Activated T-cell treated with anti-CD3 and anti-CD28 coated beads, Interleukin-2, amount 50 U/mL, for 72 hours (primary cell): ENCODE data around the gene HNRNPA0. TPM values are rescaled to one million over a fixed set of nuclear protein-coding genes. Genes with fewer than 3 reads are reported as not detected.
A peak's percentile ranks its signal among the peaks of the same experiment; 100 is the strongest.
"Not testable (repeated sequence)": the region's sequence is repeated elsewhere in the genome, so short reads cannot be mapped to it uniquely, and the experiment has no call there.

ENCODE experiments used
- ATAC-seq, 2 donors: fragments of 150-1000 bp; cut with Tn5 transposase; replicated peaks in 1 of 2; 2 replicates each; pipeline ENCODE4 v1.10.0; 2021; ENCODE audit warnings: moderate library complexity in 2 of 2, mild to moderate bottlenecking in 1 of 2
- DNase-seq, 2 donors: peaks; one replicate each; pipeline ENCODE4 v3.0.0; 2021 to 2022; ENCODE audit warnings: mixed read lengths in 1 of 2
- H3K27ac Mint-ChIP-seq: one replicate; pipeline ENCODE4 v1.8.0; 2022; ENCODE audit warnings: mild to moderate bottlenecking, moderate library complexity, mixed read lengths
- H3K27me3 Mint-ChIP-seq: one replicate; pipeline ENCODE4 v1.8.0; 2022; ENCODE audit warnings: low read depth, mixed read lengths
- H3K36me3 Mint-ChIP-seq, 2 donors: one replicate each; pipeline ENCODE4 v1.8.0; 2022; ENCODE audit warnings: mixed read lengths in 2 of 2, mild to moderate bottlenecking in 1 of 2; ENCODE audit not compliant: insufficient read depth in 2 of 2
- H3K4me1 Mint-ChIP-seq: one replicate; pipeline ENCODE4 v1.8.0; 2022; ENCODE audit warnings: low read depth, mixed read lengths
- H3K4me3 Mint-ChIP-seq, 2 donors: one replicate each; pipeline ENCODE4 v1.8.0; 2022; ENCODE audit warnings: mild to moderate bottlenecking in 2 of 2, mixed read lengths in 2 of 2, moderate library complexity in 2 of 2
- H3K9me3 Mint-ChIP-seq, 2 donors: one replicate each; pipeline ENCODE4 v1.8.0; 2022; ENCODE audit warnings: mixed read lengths in 2 of 2
- total RNA-seq, 2 donors: library from RNA; stranded (reverse); gene quantifications; one replicate each; pipeline ENCODE4 v1.2.3, GENCODE V29; 2022

The HNRNPA0 gene
- total RNA-seq, 2 donors from 2014 or later, result 36.3 to 38.2 TPM

DNA sequence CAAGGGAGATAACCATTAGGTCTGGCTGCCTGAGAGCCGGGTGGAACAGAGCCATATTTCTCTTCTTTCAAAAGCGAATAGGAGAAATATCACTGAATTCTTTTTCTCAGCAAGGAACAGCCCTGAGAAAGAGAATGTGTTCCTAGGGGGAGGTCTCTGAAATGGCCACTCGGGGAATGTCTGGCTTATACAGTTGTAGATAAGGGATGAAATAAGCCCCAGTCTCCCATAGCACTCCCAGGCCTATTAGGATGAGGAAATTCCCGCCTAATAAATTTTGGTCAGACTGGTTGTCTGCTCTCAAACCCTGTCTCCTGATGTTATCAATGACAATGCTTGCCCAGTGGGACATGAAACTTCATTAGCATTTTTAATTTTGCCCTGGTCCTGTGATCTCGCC is 13.8 kb upstream of the HNRNPA0 start:
- H3K4me1 Mint-ChIP-seq, H3K27me3 Mint-ChIP-seq, H3K4me3 Mint-ChIP-seq, H3K27ac Mint-ChIP-seq, H3K36me3 Mint-ChIP-seq, H3K9me3 Mint-ChIP-seq, DNase-seq, ATAC-seq: not testable (repeated sequence)

DNA sequence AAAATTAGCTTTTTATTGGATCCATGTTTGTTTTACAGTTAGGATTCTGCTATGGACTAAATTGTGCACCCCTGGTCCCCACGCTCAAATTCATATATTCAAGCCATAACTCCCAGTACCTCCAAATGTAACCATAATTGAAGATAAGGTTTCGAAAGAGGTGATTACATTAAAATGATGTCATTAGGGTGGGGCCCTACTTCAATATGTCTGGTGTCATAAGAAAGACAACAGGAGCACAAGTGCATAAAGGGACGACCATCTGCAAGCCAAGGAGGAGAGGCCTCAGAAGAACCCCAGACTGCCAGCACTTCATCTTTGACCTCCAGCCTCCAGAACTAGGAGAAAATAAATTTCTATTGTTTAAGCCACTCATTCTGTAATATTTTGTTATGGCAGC is 7.4 kb upstream of the HNRNPA0 start:
- H3K27ac Mint-ChIP-seq, result no peak overlapping the region
- H3K36me3 Mint-ChIP-seq, result peaks cover 0 to 1% of the 10 kb centered on the region in 2 donors
- no peaks in the 10 kb centered on the region for H3K9me3 Mint-ChIP-seq
- DNase-seq (no peak), ATAC-seq (no peak)
- H3K4me1 Mint-ChIP-seq, result no peaks in the 10 kb centered on the region
- H3K27me3 Mint-ChIP-seq, result no peaks in the 10 kb centered on the region
- no peak overlapping the region for H3K4me3 Mint-ChIP-seq

GRCh38 chr5:137760719-137761516 is 6.8 kb upstream of the HNRNPA0 start:
- Mint-ChIP-seq H3K36me3 (peaks cover 0 to 1% of the 10 kb centered on the region in 2 donors), H3K4me3 (no peak overlapping the region), H3K27ac (no peak overlapping the region), H3K9me3 (no peaks in the 10 kb centered on the region), H3K4me1 (peaks cover 1% of the 10 kb centered on the region), H3K27me3 (no peaks in the 10 kb centered on the region)
- ATAC-seq (no peak), DNase-seq (no peak)

GRCh38 chr5:137760294-137760693 is 6.1 kb upstream of the HNRNPA0 start:
- no peak overlapping the region for H3K4me3 Mint-ChIP-seq

DNA sequence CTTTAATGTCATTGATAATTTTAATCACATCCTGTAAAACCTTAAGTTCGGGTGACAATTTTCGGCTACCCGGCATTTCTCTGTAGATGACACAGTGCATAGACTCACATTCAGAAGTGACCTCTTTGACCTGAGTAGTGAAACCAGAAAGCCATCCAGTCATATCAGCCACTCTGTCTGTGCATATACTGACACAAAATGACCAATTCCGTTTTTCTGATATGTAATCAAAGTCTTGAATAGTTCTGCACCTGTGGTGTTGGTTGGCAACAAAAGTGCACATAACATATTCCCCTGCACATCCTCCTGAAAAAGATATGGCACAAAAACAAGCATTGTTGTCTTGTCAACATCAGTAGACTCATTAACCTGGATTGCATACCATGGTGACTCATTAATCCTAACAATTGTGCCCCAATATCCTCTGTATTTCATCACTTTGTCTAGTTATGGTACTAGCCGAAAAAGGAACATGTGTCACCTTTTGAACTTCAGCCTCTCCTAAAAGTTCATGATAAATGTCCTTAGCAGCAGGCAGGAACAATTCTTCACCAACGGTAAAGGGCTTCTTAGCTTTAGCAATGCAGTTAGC is 4.6 kb upstream of the HNRNPA0 start:
- DNase-seq (peak in 1 of 2 donors; percentile 17), ATAC-seq (no peak)
- Mint-ChIP-seq H3K9me3 (no peaks in the 10 kb centered on the region), H3K4me1 (peaks cover 11% of the 10 kb centered on the region), H3K36me3 (peaks cover 0 to 1% of the 10 kb centered on the region in 2 donors), H3K27ac (peak overlapping the region; percentile 31), H3K27me3 (no peaks in the 10 kb centered on the region), H3K4me3 (peak overlapping the region in 1 of 2 donors; percentile 40)

More at GRCh38 chr5:137760294-137760693, 6.1 kb upstream of the HNRNPA0 start:
- ATAC-seq (no peak), DNase-seq (no peak)
- Mint-ChIP-seq H3K4me1 (peaks cover 8% of the 10 kb centered on the region), H3K27ac (no peak overlapping the region), H3K9me3 (no peaks in the 10 kb centered on the region), H3K36me3 (no peaks in the 10 kb centered on the region), H3K27me3 (no peaks in the 10 kb centered on the region)

DNA sequence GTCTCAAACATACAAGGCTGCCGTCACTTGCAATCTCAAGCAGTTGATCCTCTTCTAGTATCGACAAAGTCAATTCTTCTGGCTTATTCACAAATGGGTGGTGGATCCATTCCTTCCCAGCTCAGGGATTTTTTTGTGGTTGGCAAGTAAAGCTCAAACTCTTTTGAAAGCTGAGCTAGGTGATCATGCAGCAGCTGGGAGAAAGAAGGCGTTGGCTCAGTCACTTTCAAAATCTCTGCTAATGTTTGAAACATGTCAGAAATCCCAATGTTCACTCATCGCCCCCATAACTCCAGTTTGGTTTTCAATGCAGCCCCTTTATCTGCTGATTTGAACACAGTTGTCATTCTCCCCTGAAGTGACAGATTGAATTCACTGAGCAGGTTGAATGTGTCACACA is 4.0 kb upstream of the HNRNPA0 start:
- H3K27ac Mint-ChIP-seq, result peak overlapping the region; percentile 31
- no peak for DNase-seq
- H3K36me3 Mint-ChIP-seq, result peaks cover 4 to 5% of the 10 kb centered on the region in 2 donors
- ATAC-seq, result no peak
- H3K9me3 Mint-ChIP-seq, result no peaks in the 10 kb centered on the region
- H3K27me3 Mint-ChIP-seq, result no peaks in the 10 kb centered on the region
- H3K4me3 Mint-ChIP-seq, result peak overlapping the region in 1 of 2 donors; percentile 40
- H3K4me1 Mint-ChIP-seq, result peaks cover 11% of the 10 kb centered on the region

- no peak overlapping the region for H3K27ac Mint-ChIP-seq
Observed at GRCh38 chr5:137757634-137758033, 3.5 kb upstream of the HNRNPA0 start.

DNA sequence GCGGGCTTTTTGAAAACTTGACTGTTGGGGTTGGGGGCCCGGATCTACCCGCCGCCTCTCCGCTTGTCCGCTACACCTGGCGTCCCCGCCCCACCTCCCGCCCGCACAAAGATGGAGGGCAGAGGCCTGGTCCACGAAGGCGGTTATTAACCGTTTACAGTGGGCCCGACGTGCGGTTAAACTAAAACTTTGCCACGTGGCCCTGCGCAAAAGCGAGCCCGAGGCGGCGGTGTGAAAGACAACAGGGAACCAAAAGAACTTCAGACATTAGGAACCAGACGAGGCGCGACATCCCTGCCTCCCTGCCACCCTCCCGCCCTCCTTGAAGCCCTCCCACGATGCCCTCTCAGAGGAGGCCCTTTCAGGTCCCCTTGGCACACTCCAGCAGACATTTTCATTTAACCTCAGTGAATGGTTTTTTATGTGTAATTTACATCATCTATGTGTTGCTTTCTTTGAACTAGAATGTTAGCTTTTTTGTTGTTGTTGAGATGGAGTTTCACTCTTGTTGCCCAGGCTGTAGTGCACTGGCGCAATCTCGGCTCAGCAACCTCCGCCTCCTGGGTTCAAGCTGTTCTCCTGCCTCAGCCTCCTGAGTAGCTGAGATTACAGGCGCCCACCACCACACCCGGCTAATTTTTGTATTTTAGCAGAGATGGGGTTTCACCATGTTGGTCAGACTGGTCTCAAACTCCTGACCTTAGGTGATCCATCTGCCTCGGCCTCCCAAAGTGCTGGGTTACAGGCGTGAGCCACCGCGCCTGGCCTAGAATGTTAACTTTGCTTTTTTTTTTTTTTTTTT is 999 bp upstream of the HNRNPA0 start:
- Mint-ChIP-seq H3K36me3 (peaks cover 13 to 24% of the 10 kb centered on the region in 2 donors), H3K27me3 (no peaks in the 10 kb centered on the region), H3K4me3 (peak overlapping the region; percentile 96 to 97), H3K27ac (peak overlapping the region; percentile 98), H3K9me3 (no peaks in the 10 kb centered on the region), H3K4me1 (peaks cover 32% of the 10 kb centered on the region)
- peak in 1 of 2 donors; percentile 39 for ATAC-seq
- no peak for DNase-seq

More at GRCh38 chr5:137757634-137758033, 3.5 kb upstream of the HNRNPA0 start:
- Mint-ChIP-seq H3K9me3 (no peaks in the 10 kb centered on the region), H3K4me3 (no peak overlapping the region), H3K27me3 (no peaks in the 10 kb centered on the region), H3K36me3 (peaks cover 7 to 10% of the 10 kb centered on the region in 2 donors), H3K4me1 (peaks cover 11% of the 10 kb centered on the region)
- no peak for DNase-seq
- no peak for ATAC-seq

- no peaks in the 10 kb centered on the region for H3K9me3 Mint-ChIP-seq
Observed at GRCh38 chr5:137753691-137754187, 424 bp downstream of the HNRNPA0 start.

GRCh38 chr5:137752905-137753690 is 1.1 kb downstream of the HNRNPA0 start:
- Mint-ChIP-seq H3K36me3 (peaks cover 13 to 24% of the 10 kb centered on the region in 2 donors), H3K27me3 (no peaks in the 10 kb centered on the region), H3K4me1 (peaks cover 35% of the 10 kb centered on the region), H3K4me3 (peak overlapping the region; percentile 96 to 97), H3K9me3 (no peaks in the 10 kb centered on the region), H3K27ac (peak overlapping the region; percentile 98)
- no peak for ATAC-seq
- DNase-seq, result peak; percentile 60 to 63

More at GRCh38 chr5:137753691-137754187, 424 bp downstream of the HNRNPA0 start:
- peak; percentile 5 to 10 for ATAC-seq
- H3K36me3 Mint-ChIP-seq, result peaks cover 13 to 24% of the 10 kb centered on the region in 2 donors
- no peaks in the 10 kb centered on the region for H3K27me3 Mint-ChIP-seq
- peak in 1 of 2 donors; percentile 57 for DNase-seq
- peak overlapping the region; percentile 98 for H3K27ac Mint-ChIP-seq
- peaks cover 35% of the 10 kb centered on the region for H3K4me1 Mint-ChIP-seq
- peak overlapping the region; percentile 96 to 97 for H3K4me3 Mint-ChIP-seq

DNA sequence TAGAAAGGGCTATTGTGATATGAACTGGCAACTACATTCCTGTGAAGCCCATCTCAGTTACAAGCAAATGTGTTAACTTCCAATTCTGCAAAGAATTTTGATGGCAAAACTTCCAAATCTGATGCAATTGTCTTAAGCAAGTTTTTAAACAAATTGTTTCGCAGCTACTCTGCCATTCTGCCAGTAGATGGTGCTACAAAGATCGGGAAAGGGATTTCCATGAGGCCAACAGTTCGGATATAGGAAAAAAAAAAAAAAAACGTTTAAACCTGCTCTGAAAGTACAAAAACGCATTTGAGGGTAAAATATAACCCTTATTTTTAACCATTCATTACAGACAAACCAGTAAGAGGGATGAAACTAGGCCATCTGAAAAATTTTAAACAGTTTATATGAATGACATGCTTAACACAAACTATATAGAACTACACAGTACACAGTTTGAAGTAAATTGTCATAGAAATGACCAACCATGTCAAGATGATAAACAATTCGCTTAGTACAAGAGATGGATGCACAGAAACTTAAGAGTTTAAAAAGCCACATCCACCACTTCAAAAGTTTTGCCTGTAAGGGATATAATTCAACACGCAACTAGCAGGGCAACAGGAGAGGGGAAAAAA is 2.2 kb downstream of the HNRNPA0 start:
- ATAC-seq (no peak), DNase-seq (peak in 1 of 2 donors; percentile 15)
- Mint-ChIP-seq H3K4me1 (peaks cover 35% of the 10 kb centered on the region), H3K36me3 (peaks cover 13 to 24% of the 10 kb centered on the region in 2 donors), H3K27ac (peak overlapping the region; percentile 97), H3K9me3 (no peaks in the 10 kb centered on the region), H3K4me3 (peak overlapping the region; percentile 96 to 97), H3K27me3 (no peaks in the 10 kb centered on the region)

GRCh38 chr5:137750436-137750835 is 3.7 kb downstream of the HNRNPA0 start:
- Mint-ChIP-seq H3K4me3 (peak overlapping the region; percentile 83 to 96), H3K36me3 (peaks cover 13 to 24% of the 10 kb centered on the region in 2 donors)

More at GRCh38 chr5:137750436-137750835, 3.7 kb downstream of the HNRNPA0 start:
- ATAC-seq (no peak), DNase-seq (no peak)
- Mint-ChIP-seq H3K27me3 (no peaks in the 10 kb centered on the region), H3K9me3 (no peaks in the 10 kb centered on the region), H3K4me1 (peaks cover 29% of the 10 kb centered on the region), H3K27ac (peak overlapping the region; percentile 29)
